Astrocyte of the cerebellum (primary cell): ENCODE results near the gene PCDHB6.
"Not testable (repeated sequence)": the region's sequence is repeated elsewhere in the genome, so short reads cannot be mapped to it uniquely, and the experiment has no call there.

Experiments used
- DNase-seq: peaks from one replicate; pipeline ENCODE4 v3.0.0-alpha.2; 2011; ENCODE audit warnings: low read depth
- H3K4me3 ChIP-seq: 2 replicates; pipeline ENCODE4 v1.5.1; 2011; ENCODE audit warnings: mild to moderate bottlenecking, low read depth, low read length, moderate library complexity
- in situ Hi-C: cut with HindIII; loops from 2 replicates; pipeline ENCODE4 v1.10.0; 2017; ENCODE audit warnings: low sequenced_read_pairs
- TF ChIP-seq, protein P1 (sequence below): IDR thresholded peaks from 2 replicates; pipeline ENCODE4 v1.5.1; 2012; ENCODE audit warnings: low read length, low read depth, moderate library complexity, mild to moderate bottlenecking; ENCODE audit errors: missing control alignments

PCDHB6 gene

DNA sequence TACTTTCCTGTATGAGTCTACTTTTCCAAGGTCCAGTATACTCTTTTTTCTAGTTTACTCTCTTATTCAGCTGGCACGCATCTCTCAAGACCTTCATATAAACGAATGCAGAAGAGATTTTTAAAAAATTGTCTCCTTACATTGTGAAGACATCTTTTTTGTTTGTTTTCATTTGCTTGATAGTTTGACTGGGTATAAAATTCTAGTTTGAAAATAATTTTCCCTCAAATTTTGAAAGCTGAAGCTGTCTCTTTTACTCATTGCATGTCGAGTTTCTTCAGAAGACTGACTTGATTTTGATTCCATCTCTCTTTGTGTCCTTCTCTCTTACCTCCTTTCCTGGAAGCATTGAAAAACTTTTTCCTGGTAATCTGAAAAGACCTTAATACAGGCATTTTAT, 46.5 kb downstream of the PCDHB6 start:
- in situ Hi-C loops, result no loop called here
- no peak for DNase-seq
- H3K4me3 ChIP-seq, result no peak overlapping the region
- TF ChIP-seq, protein P1, sequence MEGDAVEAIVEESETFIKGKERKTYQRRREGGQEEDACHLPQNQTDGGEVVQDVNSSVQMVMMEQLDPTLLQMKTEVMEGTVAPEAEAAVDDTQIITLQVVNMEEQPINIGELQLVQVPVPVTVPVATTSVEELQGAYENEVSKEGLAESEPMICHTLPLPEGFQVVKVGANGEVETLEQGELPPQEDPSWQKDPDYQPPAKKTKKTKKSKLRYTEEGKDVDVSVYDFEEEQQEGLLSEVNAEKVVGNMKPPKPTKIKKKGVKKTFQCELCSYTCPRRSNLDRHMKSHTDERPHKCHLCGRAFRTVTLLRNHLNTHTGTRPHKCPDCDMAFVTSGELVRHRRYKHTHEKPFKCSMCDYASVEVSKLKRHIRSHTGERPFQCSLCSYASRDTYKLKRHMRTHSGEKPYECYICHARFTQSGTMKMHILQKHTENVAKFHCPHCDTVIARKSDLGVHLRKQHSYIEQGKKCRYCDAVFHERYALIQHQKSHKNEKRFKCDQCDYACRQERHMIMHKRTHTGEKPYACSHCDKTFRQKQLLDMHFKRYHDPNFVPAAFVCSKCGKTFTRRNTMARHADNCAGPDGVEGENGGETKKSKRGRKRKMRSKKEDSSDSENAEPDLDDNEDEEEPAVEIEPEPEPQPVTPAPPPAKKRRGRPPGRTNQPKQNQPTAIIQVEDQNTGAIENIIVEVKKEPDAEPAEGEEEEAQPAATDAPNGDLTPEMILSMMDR, result no peak

GRCh38 chr5:141199359-141200235, 49.7 kb downstream of the PCDHB6 start, which contains the start of gene PCDHB11:
Gene PCDHB11 (plus strand): TSS chr5:141199627. CDS start chr5:141199775, 148 bp downstream.
- TF ChIP-seq, protein P1, result no peak
- DNase-seq, result no peak
- no peak within 1 kb of the TSS for H3K4me3 ChIP-seq
- in situ Hi-C loops, result no loop called here

- DNase-seq, H3K4me3 ChIP-seq, in situ Hi-C loops: not testable (repeated sequence)
Observed at GRCh38 chr5:141201126-141201525, 51.3 kb downstream of the PCDHB6 start.

DNA sequence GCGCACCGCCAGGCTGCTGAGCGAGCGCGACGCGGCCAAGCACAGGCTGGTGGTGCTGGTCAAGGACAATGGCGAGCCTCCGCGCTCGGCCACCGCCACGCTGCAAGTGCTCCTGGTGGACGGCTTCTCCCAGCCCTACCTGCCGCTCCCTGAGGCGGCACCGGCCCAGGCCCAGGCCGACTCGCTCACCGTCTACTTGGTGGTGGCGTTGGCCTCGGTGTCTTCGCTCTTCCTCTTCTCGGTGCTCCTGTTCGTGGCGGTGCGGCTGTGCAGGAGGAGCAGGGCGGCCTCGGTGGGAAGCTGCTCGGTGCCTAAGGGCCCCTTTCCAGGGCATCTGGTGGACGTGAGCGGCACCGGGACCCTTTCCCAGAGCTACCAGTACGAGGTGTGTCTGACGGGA, 51.8 kb downstream of the PCDHB6 start:
- DNase-seq, in situ Hi-C loops, H3K4me3 ChIP-seq: not testable (repeated sequence)
